AG04449 (cell line): ENCODE results near the gene FHL3.
"Not testable (repeated sequence)": the region's sequence is repeated elsewhere in the genome, so short reads cannot be mapped to it uniquely, and the experiment has no call there.

Source experiments
- CTCF ChIA-PET: fragments of 350-600 bp; formaldehyde crosslinking; extraction: SDS; loops from one replicate; lab custom pipeline; 2021; ENCODE audit warnings: antibody characterized with exemption; lab: Yijun Ruan, JAX
- POLR2A ChIA-PET: fragments of 400-600, 350-600 bp; formaldehyde crosslinking; extraction: SDS; loops from one replicate; lab custom pipeline; 2020; ENCODE audit warnings: antibody characterized with exemption, inconsistent platforms; lab: Yijun Ruan, JAX
- DNase-seq: peaks from one replicate; pipeline ENCODE4 v3.0.0-alpha.2; 2010; ENCODE audit warnings: low read depth, low spot score
- H3K4me3 ChIP-seq: 2 replicates; pipeline ENCODE4 v1.5.1; 2011; ENCODE audit warnings: low read depth, mild to moderate bottlenecking, control low read depth, low read length
- CTCF ChIP-seq: IDR thresholded peaks from one replicate; pipeline ENCODE4 v1.5.1; 2011; ENCODE audit warnings: mild to moderate bottlenecking, moderate library complexity, low read length, control low read depth, inconsistent platforms; ENCODE audit not compliant: insufficient read depth; ENCODE audit errors: missing control alignments

Gene FHL3

DNA sequence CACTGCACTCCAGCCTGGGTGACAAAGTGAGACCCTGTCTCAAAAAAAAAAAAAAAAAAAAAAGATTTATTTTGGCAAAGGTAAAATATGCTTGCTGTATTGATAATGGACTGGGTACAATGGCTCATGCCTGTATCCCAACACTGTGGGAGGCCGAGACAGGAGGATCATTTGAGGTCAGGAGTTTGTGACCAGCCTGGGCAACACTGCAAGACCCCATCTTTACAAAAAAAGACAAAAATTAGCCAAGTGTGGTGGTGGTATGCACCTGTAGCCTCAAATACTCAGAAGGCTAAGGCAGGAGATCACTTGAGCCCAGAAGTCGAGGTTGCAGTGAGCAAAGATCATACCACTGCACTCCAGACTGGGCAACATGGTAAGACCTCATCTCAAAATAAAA, 21.8 kb downstream of the FHL3 start:
- CTCF ChIA-PET: no interaction called here
- no peak for TF ChIP-seq CTCF
- DNase-seq: no peak
- H3K4me3 ChIP-seq: no peak overlapping the region
- POLR2A ChIA-PET: no interaction called here

DNA sequence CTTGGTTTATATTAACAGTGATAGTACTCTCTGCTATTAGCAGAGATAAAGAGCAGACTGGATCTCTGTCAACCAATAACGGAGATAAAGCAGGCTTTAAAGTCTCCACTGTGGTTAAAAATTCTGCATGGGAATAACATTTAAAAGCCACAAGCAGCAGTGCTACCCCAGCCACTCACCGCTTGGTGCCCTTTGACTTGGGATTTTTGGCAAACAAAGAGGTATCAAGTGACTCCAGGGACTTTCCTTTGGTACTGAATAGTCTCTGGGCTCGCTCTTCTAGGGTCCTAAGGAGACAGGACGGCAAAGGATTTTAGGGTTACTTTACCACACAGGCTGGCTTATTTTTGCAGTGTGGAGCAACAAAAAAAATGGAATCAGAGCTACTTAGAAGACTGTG, 26.8 kb downstream of the FHL3 start:
- H3K4me3 ChIP-seq: no peak overlapping the region
- POLR2A ChIA-PET: no interaction called here
- CTCF ChIA-PET: interaction anchor here (1.0 to 3.6 kb wide), 5 partner anchors 12 to 119 kb away, joined by 3 to 17 read pairs (median 3); partner anchors contain the start of genes MTF1 and SF3A3
- TF ChIP-seq CTCF: no peak
- no peak for DNase-seq

DNA sequence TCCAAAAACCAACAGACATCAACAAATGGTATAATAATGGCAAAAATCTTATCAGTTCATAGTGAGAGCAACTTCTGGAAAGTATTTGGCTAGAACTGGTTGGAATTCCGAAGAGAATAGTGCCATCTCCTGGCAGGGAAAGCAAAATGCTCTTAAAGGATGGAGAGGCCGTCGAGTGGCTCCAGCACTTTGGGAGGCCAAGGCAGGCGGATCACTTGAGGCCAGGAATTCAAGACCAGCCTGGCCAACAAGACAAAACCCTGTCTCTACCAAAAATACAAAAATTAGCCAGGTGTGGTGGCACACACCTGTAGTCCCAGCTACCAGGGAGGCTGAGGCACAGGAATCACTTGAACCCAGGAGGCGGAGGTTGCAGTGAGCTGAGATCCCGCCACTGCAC, 30.2 kb downstream of the FHL3 start:
- POLR2A ChIA-PET, H3K4me3 ChIP-seq, DNase-seq: not testable (repeated sequence)
- peak; percentile 60 for TF ChIP-seq CTCF
- CTCF ChIA-PET: interaction anchor here (0.6 to 3.4 kb wide), 21 partner anchors 9 to 869 kb away, joined by 3 to 22 read pairs (median 6); partner anchors contain the start of genes MTF1 and SF3A3

- ChIA-PET CTCF (interaction anchor here (1.2 to 2.4 kb wide), 3 partner anchors 15 to 291 kb away, joined by 4 to 22 read pairs (median 4); partner anchors contain the start of gene SF3A3), POLR2A (no interaction called here)
- DNase-seq: no peak
- no peak for TF ChIP-seq CTCF
- H3K4me3 ChIP-seq: no peak overlapping the region
These were observed 30.7 kb downstream of the FHL3 start for GRCh38 chr1:37974567-37974966.

- H3K4me3 ChIP-seq, POLR2A ChIA-PET, DNase-seq: not testable (repeated sequence)
- CTCF ChIA-PET: interaction anchor here (1.9 to 2.6 kb wide), 2 partner anchors 84 to 114 kb away, joined by 6 to 9 read pairs; partner anchors contain the start of gene MTF1
These were observed 31.6 kb downstream of the FHL3 start for GRCh38 chr1:37973684-37974083.

DNA sequence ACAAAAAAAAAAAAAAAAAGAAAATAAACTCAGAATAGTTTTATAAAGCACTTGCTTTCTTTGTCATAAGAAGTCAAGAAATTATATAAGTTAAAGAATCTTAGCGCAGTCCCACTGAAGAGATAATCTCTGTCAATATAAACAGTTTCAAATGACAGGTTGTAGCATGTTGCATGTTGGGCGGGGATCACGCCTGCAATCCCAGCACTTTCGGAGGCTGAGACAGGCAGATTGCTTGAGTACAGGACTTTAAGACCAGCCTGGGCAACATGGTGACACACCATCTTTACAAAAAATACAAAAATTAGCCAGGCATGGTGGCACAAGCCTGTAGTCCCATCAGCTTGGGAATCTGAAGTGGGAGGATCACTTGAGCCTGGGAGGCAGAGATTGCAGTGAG, 40.0 kb downstream of the FHL3 start:
- POLR2A ChIA-PET: no interaction called here
- H3K4me3 ChIP-seq: no peak overlapping the region
- CTCF ChIA-PET: interaction anchor here (1.0 to 1.9 kb wide), 7 partner anchors 11 to 105 kb away, joined by 3 to 7 read pairs (median 4); partner anchors contain the start of gene MTF1
- no peak for TF ChIP-seq CTCF
- no peak for DNase-seq

DNA sequence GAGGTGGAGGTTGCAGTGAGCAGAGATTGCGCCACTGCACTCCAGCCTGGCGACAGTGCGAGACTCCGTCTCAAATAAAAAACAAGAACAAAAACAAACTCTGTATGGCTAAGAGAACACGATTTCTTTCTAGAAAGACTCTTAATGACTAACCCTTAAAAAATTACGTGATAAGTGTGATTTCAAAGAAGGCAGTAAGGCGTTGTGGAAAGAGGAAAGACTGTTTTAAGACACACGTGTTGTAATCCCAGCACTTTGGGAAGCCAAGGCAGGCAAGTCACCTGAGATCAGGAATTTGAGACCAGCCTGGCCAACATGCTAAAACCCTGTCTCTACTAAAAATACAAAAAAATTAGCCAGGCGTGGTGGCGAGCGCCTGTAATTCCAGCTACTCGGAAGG, 41.2 kb downstream of the FHL3 start:
- DNase-seq, POLR2A ChIA-PET, H3K4me3 ChIP-seq: not testable (repeated sequence)
- CTCF ChIA-PET: interaction anchor here (1.0 to 1.9 kb wide), 2 partner anchors 12 to 104 kb away, joined by 5 to 7 read pairs; no protein-coding TSS in a partner anchor
